ENCODE measurements around the gene CTNNA2. TPM values are rescaled to one million over a fixed set of nuclear protein-coding genes. Genes with fewer than 3 reads are reported as not detected.

The CTNNA2 gene
- polyA plus RNA-seq, 1 of the 3 experiments (the other 2 are of a cell fraction): 0.30 TPM

DNA sequence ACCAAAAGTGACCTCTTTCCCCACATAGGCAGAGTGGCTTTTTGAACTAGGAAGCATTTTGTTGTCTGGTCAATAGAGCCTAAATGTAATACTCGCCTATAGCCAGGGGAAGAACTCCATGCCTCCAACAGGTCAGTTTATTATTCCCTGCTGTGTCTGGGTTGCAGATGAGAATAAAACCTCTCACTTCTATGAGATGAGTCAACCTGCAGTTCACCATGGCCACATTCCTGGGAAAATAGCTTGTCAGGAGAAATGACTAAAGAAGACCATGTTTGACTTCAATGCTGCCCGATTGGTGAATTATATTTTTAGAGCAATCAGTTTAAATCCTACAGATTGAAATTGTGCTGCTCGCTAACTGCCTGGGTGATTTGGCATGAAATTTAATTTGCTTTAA, 838.4 kb downstream of the CTNNA2 start (continued):
- no peak for TF ChIP-seq RFX5 (IDR thresholded peaks at IDR 0.05; ENCODE audit: low read length)
- no peak for TF ChIP-seq FOXJ3 (CRISPR knock-in tag; IDR thresholded peaks at IDR 0.05)
- TF ChIP-seq POLR2AphosphoS5 (IDR thresholded peaks at IDR 0.05; ENCODE audit: low read depth, low read length): no peak
- TF ChIP-seq CHD2 (IDR thresholded peaks at IDR 0.05; ENCODE audit: low read length, partially characterized antibody): no peak
- no peak for TF ChIP-seq TAF1 (IDR thresholded peaks at IDR 0.05; ENCODE audit: borderline replicate concordance, low read depth, low read length)

DNA sequence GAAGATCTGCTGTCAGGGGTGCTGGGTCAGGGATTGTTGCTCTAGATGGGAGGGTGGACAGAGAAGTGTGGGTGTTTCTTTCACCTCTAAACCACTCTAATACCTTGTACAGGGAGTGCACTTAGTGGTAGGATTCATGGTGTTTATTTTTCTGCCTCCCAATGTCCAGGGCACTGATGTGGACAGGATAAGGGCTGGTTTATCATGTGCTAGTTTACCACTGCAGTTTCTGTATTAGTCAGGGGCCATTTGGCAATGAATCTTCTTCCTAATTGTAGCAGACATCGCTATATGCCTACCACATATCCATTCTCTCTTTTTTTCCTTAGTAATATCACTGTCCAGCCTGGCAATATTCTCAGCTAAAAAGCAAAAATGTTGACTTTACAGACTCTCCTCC, 842.0 kb downstream of the CTNNA2 start:
- no peaks in the 10 kb centered on the region for H3K9me3 ChIP-seq
- H3K27ac ChIP-seq (ENCODE audit: low read depth in 2 of 2, low read length in 1 of 2): no peak overlapping the region
- no peak overlapping the region for H3K4me3 ChIP-seq (ENCODE audit: low read depth in 2 of 2, low read length in 1 of 2)
- H3F3A ChIP-seq (replicated peaks; ENCODE audit: insufficient read depth): no peaks in the 10 kb centered on the region
- DNase-seq: no peak
- H3K4me2 ChIP-seq: no peak overlapping the region
- no peak overlapping the region for H3K9ac ChIP-seq
- no peak overlapping the region for H2AFZ ChIP-seq (ENCODE audit: low read depth)
- 71% methylated on average over 1 of the region's 1 CpG for WGBS (ENCODE audit: low lambda C conversion rate)
- TF ChIP-seq CHD2 (IDR thresholded peaks at IDR 0.05; ENCODE audit: low read length, partially characterized antibody) (no peak), TCF12 (IDR thresholded peaks at IDR 0.05) (no peak), MEF2A (IDR thresholded peaks at IDR 0.05; ENCODE audit: borderline replicate concordance, low read depth) (no peak), GATA2 (CRISPR knock-in tag; IDR thresholded peaks at IDR 0.05) (no peak), MXI1 (IDR thresholded peaks at IDR 0.05; ENCODE audit: low read depth, low read length) (no peak), EZH2phosphoT487 (IDR thresholded peaks at IDR 0.05; ENCODE audit: borderline replicate concordance, low read depth) (no peak), ELF1 (IDR thresholded peaks at IDR 0.05) (no peak), FOXJ3 (CRISPR knock-in tag; IDR thresholded peaks at IDR 0.05) (no peak)
- TF ChIP-seq, protein P1, sequence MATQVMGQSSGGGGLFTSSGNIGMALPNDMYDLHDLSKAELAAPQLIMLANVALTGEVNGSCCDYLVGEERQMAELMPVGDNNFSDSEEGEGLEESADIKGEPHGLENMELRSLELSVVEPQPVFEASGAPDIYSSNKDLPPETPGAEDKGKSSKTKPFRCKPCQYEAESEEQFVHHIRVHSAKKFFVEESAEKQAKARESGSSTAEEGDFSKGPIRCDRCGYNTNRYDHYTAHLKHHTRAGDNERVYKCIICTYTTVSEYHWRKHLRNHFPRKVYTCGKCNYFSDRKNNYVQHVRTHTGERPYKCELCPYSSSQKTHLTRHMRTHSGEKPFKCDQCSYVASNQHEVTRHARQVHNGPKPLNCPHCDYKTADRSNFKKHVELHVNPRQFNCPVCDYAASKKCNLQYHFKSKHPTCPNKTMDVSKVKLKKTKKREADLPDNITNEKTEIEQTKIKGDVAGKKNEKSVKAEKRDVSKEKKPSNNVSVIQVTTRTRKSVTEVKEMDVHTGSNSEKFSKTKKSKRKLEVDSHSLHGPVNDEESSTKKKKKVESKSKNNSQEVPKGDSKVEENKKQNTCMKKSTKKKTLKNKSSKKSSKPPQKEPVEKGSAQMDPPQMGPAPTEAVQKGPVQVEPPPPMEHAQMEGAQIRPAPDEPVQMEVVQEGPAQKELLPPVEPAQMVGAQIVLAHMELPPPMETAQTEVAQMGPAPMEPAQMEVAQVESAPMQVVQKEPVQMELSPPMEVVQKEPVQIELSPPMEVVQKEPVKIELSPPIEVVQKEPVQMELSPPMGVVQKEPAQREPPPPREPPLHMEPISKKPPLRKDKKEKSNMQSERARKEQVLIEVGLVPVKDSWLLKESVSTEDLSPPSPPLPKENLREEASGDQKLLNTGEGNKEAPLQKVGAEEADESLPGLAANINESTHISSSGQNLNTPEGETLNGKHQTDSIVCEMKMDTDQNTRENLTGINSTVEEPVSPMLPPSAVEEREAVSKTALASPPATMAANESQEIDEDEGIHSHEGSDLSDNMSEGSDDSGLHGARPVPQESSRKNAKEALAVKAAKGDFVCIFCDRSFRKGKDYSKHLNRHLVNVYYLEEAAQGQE (IDR thresholded peaks at IDR 0.05; ENCODE audit: low read depth, low read length): no peak
- TF ChIP-seq, protein P2, sequence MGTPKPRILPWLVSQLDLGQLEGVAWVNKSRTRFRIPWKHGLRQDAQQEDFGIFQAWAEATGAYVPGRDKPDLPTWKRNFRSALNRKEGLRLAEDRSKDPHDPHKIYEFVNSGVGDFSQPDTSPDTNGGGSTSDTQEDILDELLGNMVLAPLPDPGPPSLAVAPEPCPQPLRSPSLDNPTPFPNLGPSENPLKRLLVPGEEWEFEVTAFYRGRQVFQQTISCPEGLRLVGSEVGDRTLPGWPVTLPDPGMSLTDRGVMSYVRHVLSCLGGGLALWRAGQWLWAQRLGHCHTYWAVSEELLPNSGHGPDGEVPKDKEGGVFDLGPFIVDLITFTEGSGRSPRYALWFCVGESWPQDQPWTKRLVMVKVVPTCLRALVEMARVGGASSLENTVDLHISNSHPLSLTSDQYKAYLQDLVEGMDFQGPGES (IDR thresholded peaks at IDR 0.05; ENCODE audit: low read depth, low read length): no peak
- TF ChIP-seq, protein P3, sequence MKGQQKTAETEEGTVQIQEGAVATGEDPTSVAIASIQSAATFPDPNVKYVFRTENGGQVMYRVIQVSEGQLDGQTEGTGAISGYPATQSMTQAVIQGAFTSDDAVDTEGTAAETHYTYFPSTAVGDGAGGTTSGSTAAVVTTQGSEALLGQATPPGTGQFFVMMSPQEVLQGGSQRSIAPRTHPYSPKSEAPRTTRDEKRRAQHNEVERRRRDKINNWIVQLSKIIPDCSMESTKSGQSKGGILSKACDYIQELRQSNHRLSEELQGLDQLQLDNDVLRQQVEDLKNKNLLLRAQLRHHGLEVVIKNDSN (IDR thresholded peaks at IDR 0.05; ENCODE audit: borderline replicate concordance, low read depth): no peak
- H3K36me3 ChIP-seq (replicated peaks in 1 of 2; ENCODE audit: control insufficient read depth in 1 of 2, insufficient read depth in 2 of 2, low read length in 1 of 2): no peaks in the 10 kb centered on the region
- no peaks in the 10 kb centered on the region; the same call in 1 of the 2 replicates for H3K79me2 ChIP-seq (ENCODE audit: insufficient read depth)
- no peaks in the 10 kb centered on the region; a peak in 1 of 4 replicates for H3K4me1 ChIP-seq (ENCODE audit: control insufficient read depth in 1 of 2, insufficient read depth in 2 of 2, low read depth in 1 of 2, low read length in 1 of 2)
- no peaks in the 10 kb centered on the region for H3K27me3 ChIP-seq (ENCODE audit: insufficient read depth)
- no peaks in the 10 kb centered on the region for H4K20me1 ChIP-seq (ENCODE audit: insufficient read depth)
- ChIA-PET POLR2A (no interaction called here), CTCF (no interaction called here)
- H3K9me2 ChIP-seq: no peaks in the 10 kb centered on the region

Measured in SK-N-SH (cell line).